PC-3 (cell line): ENCODE results near the gene SPINK7. TPM values are rescaled to one million over a fixed set of nuclear protein-coding genes. Genes with fewer than 3 reads are reported as not detected.
A peak's percentile ranks its signal among the peaks of the same experiment; 100 is the strongest.

ENCODE experiments used
- ATAC-seq: fragments of 200-7000 bp; cut with Tn5 transposase; 2 replicates; pipeline ENCODE4 v1.9.1; 2020; ENCODE audit warnings: mild to moderate bottlenecking, moderate library complexity
- BruUV-seq: library from RNA; stranded (reverse); fragments of 400-500 nt; replicated peaks from 2 replicates; lab custom pipeline; 2021; lab: Mats Ljungman, UMichigan
- CTCF ChIA-PET: fragments of 300-600 bp; sonication (Branson Sonifier 250); formaldehyde crosslinking; loops from one replicate; lab custom pipeline; 2022; ENCODE audit warnings: antibody characterized with exemption; lab: Charles Lee
- POLR2A ChIA-PET: fragments of 300-600 bp; sonication (Branson Sonifier 250); formaldehyde crosslinking; loops from one replicate; lab custom pipeline; 2022; ENCODE audit warnings: antibody characterized with exemption; ENCODE audit not compliant: unreplicated experiment; lab: Charles Lee
- DNase-seq: peaks from one replicate; pipeline ENCODE4 v3.0.0-alpha.2; 2015
- H2AFZ ChIP-seq: fragments of 300-600 bp; sonication (generic); 2 replicates; pipeline ENCODE4 v1.6.0; 2016; ENCODE audit warnings: antibody characterized with exemption, low read length
- H3F3A ChIP-seq: fragments of 300-600 bp; sonication (generic); one replicate; pipeline ENCODE4 v1.6.0; 2017; ENCODE audit warnings: antibody characterized with exemption, low read length, control low read depth, mild to moderate bottlenecking; ENCODE audit not compliant: unreplicated experiment
- H3K27ac ChIP-seq: fragments of 300-600 bp; sonication (generic); 2 replicates; pipeline ENCODE4 v1.5.1; 2016; ENCODE audit warnings: mild to moderate bottlenecking, low read length
- H3K27me3 ChIP-seq: fragments of 300-600 bp; sonication (generic); 2 replicates; pipeline ENCODE4 v1.6.1; 2016; ENCODE audit warnings: low read length, mixed read lengths
- H3K36me3 ChIP-seq: fragments of 300-600 bp; sonication (generic); 2 replicates; pipeline ENCODE4 v1.6.1; 2016; ENCODE audit warnings: low read depth, mixed run types, low read length, mixed read lengths
- H3K4me1 ChIP-seq: fragments of 300-600 bp; sonication (generic); 2 replicates; pipeline ENCODE4 v1.5.1; 2016; ENCODE audit warnings: low read length; ENCODE audit not compliant: insufficient read depth
- H3K4me2 ChIP-seq: fragments of 300-600 bp; sonication (generic); 2 replicates; pipeline ENCODE4 v1.6.0; 2016; ENCODE audit warnings: low read length
- H3K4me3 ChIP-seq: fragments of 300-600 bp; sonication (generic); 2 replicates; pipeline ENCODE4 v1.5.1; 2016; ENCODE audit warnings: mild to moderate bottlenecking, low read length, mixed read lengths
- H3K79me2 ChIP-seq: fragments of 300-600 bp; sonication (generic); 2 replicates; pipeline ENCODE4 v1.6.1; 2017; ENCODE audit warnings: low read length, mixed read lengths
- H3K9ac ChIP-seq: fragments of 300-600 bp; sonication (generic); 2 replicates; pipeline ENCODE4 v1.6.0; 2016; ENCODE audit warnings: mild to moderate bottlenecking, low read length
- H3K9me2 ChIP-seq: fragments of 300-600 bp; sonication (generic); replicated peaks from 2 replicates; pipeline ENCODE4 v1.6.1; 2016; ENCODE audit warnings: mixed run types, low read length, mixed read lengths
- H3K9me3 ChIP-seq: fragments of 300-600 bp; sonication (generic); 2 replicates; pipeline ENCODE4 v1.6.1; 2016; ENCODE audit warnings: low read length, mixed read lengths
- H4K20me1 ChIP-seq: fragments of 300-600 bp; sonication (generic); 2 replicates; pipeline ENCODE4 v1.6.1; 2016; ENCODE audit warnings: low read length, mixed read lengths
- EZH2 ChIP-seq: fragments of 300-600 bp; sonication (generic); IDR thresholded peaks from one replicate; pipeline ENCODE4 v1.6.1; 2017; ENCODE audit warnings: antibody characterized with exemption, mild to moderate bottlenecking, low read length; ENCODE audit not compliant: unreplicated experiment
- EZH2phosphoT487 ChIP-seq: fragments of 300-600 bp; sonication (generic); IDR thresholded peaks from 2 replicates; pipeline ENCODE4 v1.6.1; 2018; ENCODE audit warnings: mild to moderate bottlenecking, antibody characterized with exemption, low read length, borderline replicate concordance
- intact Hi-C: fragments of 100-400 bp; cut with micrococcal nuclease; formaldehyde crosslinking; loops from 2 replicates; pipeline ENCODE4 v1.9.0; 2023
- total RNA-seq: library from RNA; depleted of rRNA; stranded (reverse); fragments of >200 nt; gene quantifications from 2 replicates; pipeline ENCODE4 v1.2.3, GENCODE V29; 2014
- TF ChIP-seq, protein P1 (sequence below): fragments of 300-600 bp; sonication (generic); conservative IDR thresholded peaks from 2 replicates; pipeline ENCODE4 v1.5.1; 2017; ENCODE audit warnings: antibody characterized with exemption, low read depth, mild to moderate bottlenecking, low read length

The SPINK7 gene
- total RNA-seq, 1 experiment from 2014 or later = 0.15 TPM

- BruUV-seq = no TSS peak
- Histone ChIP-seq H3K4me3 (no peak overlapping the region), H3K9me2 (no peaks in the 10 kb centered on the region; the same call in 1 of the 2 replicates), H2AFZ (no peak overlapping the region), H3K36me3 (no peaks in the 10 kb centered on the region), H3K27me3 (no peaks in the 10 kb centered on the region), H3K9me3 (no peaks in the 10 kb centered on the region), H3K9ac (no peak overlapping the region), H3K4me1 (peaks cover 16% of the 10 kb centered on the region), H4K20me1 (no peaks in the 10 kb centered on the region), H3K27ac (no peak overlapping the region), H3K79me2 (no peaks in the 10 kb centered on the region), H3F3A (no peaks in the 10 kb centered on the region), H3K4me2 (no peak overlapping the region)
- ATAC-seq (peak; percentile 75), DNase-seq (peak; percentile 49)
- intact Hi-C loops = loop anchor here (1.0 to 5.0 kb wide), 6 partner anchors 22 to 405 kb away; no protein-coding TSS in a partner anchor
- ChIA-PET CTCF (interaction anchor here (1.2 to 1.5 kb wide), 2 partner anchors 10 to 378 kb away, joined by 3 read pairs; no protein-coding TSS in a partner anchor), POLR2A (no interaction called here)
- TF ChIP-seq EZH2phosphoT487 = no peak
- no peak for TF ChIP-seq EZH2
- TF ChIP-seq, protein P1, sequence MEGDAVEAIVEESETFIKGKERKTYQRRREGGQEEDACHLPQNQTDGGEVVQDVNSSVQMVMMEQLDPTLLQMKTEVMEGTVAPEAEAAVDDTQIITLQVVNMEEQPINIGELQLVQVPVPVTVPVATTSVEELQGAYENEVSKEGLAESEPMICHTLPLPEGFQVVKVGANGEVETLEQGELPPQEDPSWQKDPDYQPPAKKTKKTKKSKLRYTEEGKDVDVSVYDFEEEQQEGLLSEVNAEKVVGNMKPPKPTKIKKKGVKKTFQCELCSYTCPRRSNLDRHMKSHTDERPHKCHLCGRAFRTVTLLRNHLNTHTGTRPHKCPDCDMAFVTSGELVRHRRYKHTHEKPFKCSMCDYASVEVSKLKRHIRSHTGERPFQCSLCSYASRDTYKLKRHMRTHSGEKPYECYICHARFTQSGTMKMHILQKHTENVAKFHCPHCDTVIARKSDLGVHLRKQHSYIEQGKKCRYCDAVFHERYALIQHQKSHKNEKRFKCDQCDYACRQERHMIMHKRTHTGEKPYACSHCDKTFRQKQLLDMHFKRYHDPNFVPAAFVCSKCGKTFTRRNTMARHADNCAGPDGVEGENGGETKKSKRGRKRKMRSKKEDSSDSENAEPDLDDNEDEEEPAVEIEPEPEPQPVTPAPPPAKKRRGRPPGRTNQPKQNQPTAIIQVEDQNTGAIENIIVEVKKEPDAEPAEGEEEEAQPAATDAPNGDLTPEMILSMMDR = no peak
Measured at GRCh38 chr5:148352696-148353095, 40.5 kb downstream of the SPINK7 start.

GRCh38 chr5:148353634-148354033, 41.4 kb downstream of the SPINK7 start:
- Histone ChIP-seq H3K36me3 (no peaks in the 10 kb centered on the region), H3K27me3 (no peaks in the 10 kb centered on the region), H3K4me3 (no peak overlapping the region), H3K4me2 (no peak overlapping the region), H3K4me1 (peaks cover 10% of the 10 kb centered on the region), H3F3A (no peaks in the 10 kb centered on the region), H3K79me2 (no peaks in the 10 kb centered on the region), H3K9me2 (no peaks in the 10 kb centered on the region; the same call in 1 of the 2 replicates), H3K9me3 (no peaks in the 10 kb centered on the region), H4K20me1 (no peaks in the 10 kb centered on the region), H3K9ac (no peak overlapping the region), H3K27ac (no peak overlapping the region), H2AFZ (no peak overlapping the region)
- CTCF ChIA-PET = no interaction called here
- POLR2A ChIA-PET = no interaction called here
- ATAC-seq (peak; percentile 43; the same call in 1 of the 2 replicates), DNase-seq (peak; percentile 51)
- BruUV-seq = no TSS peak
- no peak for TF ChIP-seq EZH2
- TF ChIP-seq, protein P1 = peak; percentile 68
- intact Hi-C loops = loop anchor here (1.0 to 5.0 kb wide), 5 partner anchors 39 to 406 kb away; no protein-coding TSS in a partner anchor

- no TSS peak for BruUV-seq
- Histone ChIP-seq H3K27ac (no peak overlapping the region), H3K36me3 (no peaks in the 10 kb centered on the region), H3K9me3 (no peaks in the 10 kb centered on the region), H3K4me2 (no peak overlapping the region), H4K20me1 (no peaks in the 10 kb centered on the region), H2AFZ (no peak overlapping the region), H3K9me2 (0 out of 2 replicates have a peak, but pooled peaks cover 4% of the 10 kb centered on the region), H3K27me3 (no peaks in the 10 kb centered on the region), H3K79me2 (no peaks in the 10 kb centered on the region), H3K4me3 (no peak overlapping the region), H3F3A (no peaks in the 10 kb centered on the region), H3K4me1 (no peaks in the 10 kb centered on the region), H3K9ac (no peak overlapping the region)
- TF ChIP-seq EZH2phosphoT487 (no peak), EZH2 (no peak)
- TF ChIP-seq, protein P1 = no peak
- POLR2A ChIA-PET = no interaction called here
- ATAC-seq (peak; percentile 45; the same call in 1 of the 2 replicates), DNase-seq (no peak)
- intact Hi-C loops = no loop called here
- CTCF ChIA-PET = no interaction called here
Measured at GRCh38 chr5:148364343-148364742, 52.1 kb downstream of the SPINK7 start.
